H1 (cell line): ENCODE measurements around the gene PLA1A. TPM values are rescaled to one million over a fixed set of nuclear protein-coding genes. Genes with fewer than 3 reads are reported as not detected.

ENCODE experiments used
- CTCF ChIA-PET: fragments of 300-600 bp; sonication (Branson Sonifier 250); formaldehyde crosslinking; loops from one replicate; lab custom pipeline; 2021; ENCODE audit not compliant: partially characterized antibody; lab: Charles Lee
- POLR2A ChIA-PET: fragments of 300-600 bp; sonication (Branson Sonifier 250); formaldehyde crosslinking; loops from one replicate; lab custom pipeline; 2021; ENCODE audit warnings: inconsistent platforms; ENCODE audit not compliant: partially characterized antibody; lab: Charles Lee
- DNase-seq, 2 experiments: peaks; one replicate each; pipeline versions ENCODE4 v3.0.0 to v3.0.0-alpha.2; 2010 to 2022; ENCODE audit warnings: low spot score in 2 of 2, low read depth in 1 of 2, mixed read lengths in 1 of 2
- FAIRE-seq: peaks from 2 replicates; lab custom pipeline; 2011; peaks lifted over from hg19 to GRCh38; lab: Jason Lieb, UNC
- H2AFZ ChIP-seq: 2 replicates; pipeline ENCODE4 v1.8.1; 2012; ENCODE audit warnings: low read length, inconsistent platforms
- H2AK5ac ChIP-seq: 2 replicates; pipeline ENCODE4 v1.6.1; 2013; ENCODE audit warnings: low read depth, low read length
- H2BK120ac ChIP-seq: replicated peaks from 2 replicates; pipeline ENCODE3; 2013; ENCODE audit warnings: low read depth, low read length, inconsistent platforms
- H2BK12ac ChIP-seq: 2 replicates; pipeline ENCODE4 v1.6.1; 2013; ENCODE audit warnings: low read depth, low read length
- H2BK15ac ChIP-seq: 2 replicates; pipeline ENCODE4 v1.6.1; 2013; ENCODE audit warnings: low read length
- H2BK20ac ChIP-seq: 2 replicates; pipeline ENCODE4 v1.6.1; 2013; ENCODE audit warnings: low read length
- H2BK5ac ChIP-seq: 2 replicates; pipeline ENCODE4 v1.6.1; 2013; ENCODE audit warnings: low read depth, low read length
- H3K14ac ChIP-seq: 2 replicates; pipeline ENCODE4 v1.6.1; 2013; ENCODE audit warnings: inconsistent platforms; ENCODE audit not compliant: insufficient read length
- H3K18ac ChIP-seq: 2 replicates; pipeline ENCODE4 v1.6.1; 2013; ENCODE audit warnings: low read length; ENCODE audit errors: extremely low read depth
- H3K23ac ChIP-seq: 2 replicates; pipeline ENCODE4 v1.6.1; 2013; ENCODE audit warnings: inconsistent platforms; ENCODE audit not compliant: insufficient read length
- H3K23me2 ChIP-seq: 2 replicates; pipeline ENCODE4 v1.6.1; 2013; ENCODE audit warnings: low read depth, low read length
- H3K27ac ChIP-seq: 2 replicates; pipeline ENCODE4 v1.6.1; 2011; ENCODE audit warnings: low read depth, low read length, inconsistent platforms
- H3K27me3 ChIP-seq, 4 experiments: replicated peaks in 1 of 4; 1 replicate in 1 of 4; 2 replicates in 3 of 4; pipeline versions ENCODE4 v1.6.1 to v1.8.1; 2011 to 2013; ENCODE audit warnings: low read length in 3 of 4, mild to moderate bottlenecking in 3 of 4, inconsistent platforms in 2 of 4, mixed read lengths in 2 of 4, moderate library complexity in 1 of 4; ENCODE audit not compliant: control insufficient read depth in 3 of 4, insufficient read depth in 3 of 4; ENCODE audit errors: extremely low read depth in 1 of 4
- H3K36me3 ChIP-seq, 4 experiments: 2 replicates each; pipeline versions ENCODE4 v1.6.1 to v1.8.1; 2011 to 2013; ENCODE audit warnings: mild to moderate bottlenecking in 4 of 4, low read length in 3 of 4, moderate library complexity in 2 of 4, control low read depth in 1 of 4, inconsistent platforms in 1 of 4; ENCODE audit not compliant: insufficient read depth in 4 of 4, control insufficient read depth in 2 of 4
- H3K4ac ChIP-seq: replicated peaks from 2 replicates; pipeline ENCODE3; 2013; ENCODE audit warnings: low read length, low read depth, mixed read lengths, inconsistent platforms; ENCODE audit not compliant: insufficient read length
- H3K4me1 ChIP-seq, 4 experiments: replicated peaks in 1 of 4; 1 replicate in 1 of 4; 2 replicates in 3 of 4; pipeline versions ENCODE4 v1.6.1 to v1.8.1; 2011 to 2013; ENCODE audit warnings: low read length in 3 of 4, inconsistent platforms in 2 of 4, mixed read lengths in 1 of 4; ENCODE audit not compliant: insufficient read depth in 4 of 4, control insufficient read depth in 3 of 4
- H3K4me2 ChIP-seq, 2 experiments: 2 replicates each; pipeline versions ENCODE4 v1.6.1 to v1.8.1; 2011 to 2013; ENCODE audit warnings: low read depth in 2 of 2, low read length in 2 of 2, control low read depth in 1 of 2, inconsistent platforms in 1 of 2, mild to moderate bottlenecking in 1 of 2; ENCODE audit not compliant: insufficient read depth in 1 of 2
- H3K4me3 ChIP-seq, 4 experiments: fragments of 200-600, 300-600 bp in 1 of 4; sonication (generic), shearing (Covaris generic), sonication (Bioruptor Twin) in 1 of 4; 2 replicates each; pipeline versions ENCODE4 v1.5.1 to v1.8.1; 2011 to 2016; ENCODE audit warnings: low read length in 4 of 4, low read depth in 3 of 4, control low read depth in 2 of 4, inconsistent platforms in 2 of 4, mild to moderate bottlenecking in 2 of 4, mixed read lengths in 1 of 4, moderate library complexity in 1 of 4; ENCODE audit not compliant: insufficient read depth in 2 of 4; ENCODE audit errors: extremely low read depth in 1 of 4
- H3K56ac ChIP-seq: replicated peaks from 2 replicates; pipeline ENCODE3; 2013; ENCODE audit warnings: low read depth, mild to moderate bottlenecking, mixed read lengths, low read length, inconsistent platforms; ENCODE audit not compliant: insufficient read length
- H3K79me1 ChIP-seq: 2 replicates; pipeline ENCODE4 v1.6.1; 2013; ENCODE audit warnings: low read depth, low read length, control low read depth
- H3K79me2 ChIP-seq, 2 experiments: 2 replicates each; pipeline versions ENCODE4 v1.6.1 to v1.8.1; 2012 to 2013; ENCODE audit warnings: low read length in 2 of 2, mild to moderate bottlenecking in 2 of 2, inconsistent platforms in 1 of 2; ENCODE audit not compliant: insufficient read depth in 2 of 2, control insufficient read depth in 1 of 2
- H3K9ac ChIP-seq, 4 experiments: replicated peaks in 1 of 4; 1 replicate in 1 of 4; 2 replicates in 3 of 4; pipeline versions ENCODE4 v1.6.1 to v1.8.1; 2011 to 2013; ENCODE audit warnings: low read depth in 3 of 4, low read length in 3 of 4, control low read depth in 2 of 4, mild to moderate bottlenecking in 2 of 4, moderate library complexity in 2 of 4, inconsistent platforms in 1 of 4; ENCODE audit errors: extremely low read depth in 1 of 4
- H3K9me3 ChIP-seq, 2 experiments: 2 replicates each; pipeline versions ENCODE4 v1.6.1 to v1.8.1; 2012 to 2013; ENCODE audit warnings: mild to moderate bottlenecking in 2 of 2, moderate library complexity in 2 of 2, control low read depth in 1 of 2, inconsistent platforms in 1 of 2, low read depth in 1 of 2, low read length in 1 of 2, mixed read lengths in 1 of 2; ENCODE audit not compliant: insufficient read depth in 2 of 2
- H4K20me1 ChIP-seq, 2 experiments: replicated peaks in 1 of 2; 2 replicates each; pipeline versions ENCODE3 to v1.8.1; 2011 to 2013; ENCODE audit warnings: inconsistent platforms in 2 of 2, low read length in 2 of 2, mild to moderate bottlenecking in 1 of 2; ENCODE audit not compliant: insufficient read depth in 2 of 2, control insufficient read depth in 1 of 2
- H4K5ac ChIP-seq: 2 replicates; pipeline ENCODE4 v1.6.1; 2013; ENCODE audit warnings: low read length, low read depth, mixed read lengths, inconsistent platforms; ENCODE audit not compliant: insufficient read length
- H4K8ac ChIP-seq: 2 replicates; pipeline ENCODE4 v1.8.0; 2013; ENCODE audit warnings: mild to moderate bottlenecking, moderate library complexity, low read length, inconsistent platforms; ENCODE audit not compliant: insufficient read depth; ENCODE audit errors: extremely low read depth
- H4K91ac ChIP-seq: replicated peaks from 2 replicates; pipeline ENCODE3; 2013; ENCODE audit warnings: low read length, mixed read lengths, inconsistent platforms; ENCODE audit not compliant: insufficient read length
- BACH1 ChIP-seq: IDR thresholded peaks from 2 replicates; pipeline ENCODE4 v1.6.1; 2012; ENCODE audit warnings: low read length, improper control_type of control experiment
- CHD1 ChIP-seq: IDR thresholded peaks from 2 replicates; pipeline ENCODE4 v1.6.1; 2012; ENCODE audit warnings: low read depth, low read length, improper control_type of control experiment
- CTCF ChIP-seq, 3 experiments: IDR thresholded peaks; 1 replicate in 2 of 3; 2 replicates in 1 of 3; pipeline versions ENCODE4 v1.5.1 to v1.6.1; 2011; ENCODE audit warnings: low read length in 3 of 3, mild to moderate bottlenecking in 3 of 3, inconsistent platforms in 2 of 3, low read depth in 1 of 3, moderate library complexity in 1 of 3; ENCODE audit not compliant: insufficient read depth in 1 of 3; ENCODE audit errors: control extremely low read depth in 1 of 3
- E2F6 ChIP-seq: IDR thresholded peaks from 2 replicates; pipeline ENCODE4 v1.6.1; 2012; ENCODE audit warnings: inconsistent platforms
- JUN ChIP-seq: IDR thresholded peaks from 2 replicates; pipeline ENCODE4 v1.6.1; 2011; ENCODE audit warnings: low read depth, mild to moderate bottlenecking, improper control_type of control experiment, low read length
- KDM1A ChIP-seq: fragments of 200-600, 300-600 bp; sonication (generic); IDR thresholded peaks from 2 replicates; pipeline ENCODE4 v1.7.1; 2016; ENCODE audit warnings: mild to moderate bottlenecking, low read length, borderline replicate concordance
- KDM5A ChIP-seq: fragments of 200-600 bp; IDR thresholded peaks from 2 replicates; pipeline ENCODE4 v1.7.1; 2012; ENCODE audit warnings: mild to moderate bottlenecking, low read length, inconsistent platforms, mixed read lengths
- RAD21 ChIP-seq, 2 experiments: IDR thresholded peaks in 1 of 2; conservative IDR thresholded peaks in 1 of 2; 2 replicates each; pipeline ENCODE4 v1.6.1; 2011; ENCODE audit warnings: low read depth in 2 of 2, low read length in 2 of 2, improper control_type of control experiment in 1 of 2, inconsistent platforms in 1 of 2, mild to moderate bottlenecking in 1 of 2, moderate library complexity in 1 of 2
- SAP30 ChIP-seq: fragments of 300-600 bp; sonication (generic); IDR thresholded peaks from 2 replicates; pipeline ENCODE4 v1.7.1; 2012; ENCODE audit warnings: low read length, moderate library complexity, mild to moderate bottlenecking, inconsistent platforms; ENCODE audit not compliant: insufficient read depth, insufficient replicate concordance
- SP1 ChIP-seq: IDR thresholded peaks from 2 replicates; pipeline ENCODE4 v1.6.1; 2011; ENCODE audit warnings: low read depth, low read length
- TCF12 ChIP-seq: IDR thresholded peaks from 2 replicates; pipeline ENCODE4 v1.6.1; 2011; ENCODE audit warnings: low read depth, mild to moderate bottlenecking, low read length
- WGBS, 2 experiments: shearing (Covaris generic) in 1 of 2; methylation state at CpG; one replicate each; pipeline versions ENCODE4 v1.1.6 to v1.1.7; 2013 to 2015; ENCODE audit warnings: low lambda C conversion rate in 2 of 2, mixed read lengths in 2 of 2, inconsistent platforms in 1 of 2, low coverage in 1 of 2, missing lambda C conversion rate in 1 of 2; ENCODE audit not compliant: insufficient replicate concordance in 2 of 2, insufficient coverage in 1 of 2, insufficient read length in 1 of 2; ENCODE audit errors: extremely low coverage in 1 of 2, missing lambda C conversion rate in 1 of 2; 5-methylcytosine and 5-hydroxymethylcytosine counted together
- polyA plus RNA-seq, 7 experiments: library from polyadenylated mRNA; depleted of rRNA in 3 of 7; stranded (reverse) in 5 of 7; unstranded in 2 of 7; fragments of >200 nt in 5 of 7; fragments of 200-250 nt in 2 of 7; gene quantifications; 1 replicate in 5 of 7; 2 replicates in 1 of 7; 4 replicates in 1 of 7; pipeline versions ENCODE4 v1.2.1 to v1.2.3, GENCODE V29; 2011 to 2013; ENCODE audit warnings: missing spikeins in 2 of 7, mixed read lengths in 2 of 7
- total RNA-seq: library from RNA; stranded (reverse); fragmentation: NEBNext Ultra II Directional; extraction: Animal tissue kit (Norgen Biotek cat#: 25700); gene quantifications from 2 replicates; pipeline ENCODE4 v1.2.1, GENCODE V29; 2021

The PLA1A gene
- total and polyA plus RNA-seq, 2 of the 8 experiments (the other 6 are each of a cell fraction or from before 2014, with no cell fraction given): not detected

GRCh38 chr3:119632216-119632615 lies 34.5 kb downstream of the PLA1A start:
- no peak overlapping the region for H3K23ac ChIP-seq
- H4K5ac ChIP-seq: no peak overlapping the region
- H2BK5ac ChIP-seq: no peak overlapping the region
- H3K4me3 ChIP-seq: no peak overlapping the region
- no peaks in the 10 kb centered on the region for H3K79me1 ChIP-seq
- peaks cover 0 to 4% (median 1%) of the 10 kb centered on the region in 4 experiments; a peak in 2 of 7 replicates for H3K4me1 ChIP-seq
- no peak overlapping the region for H3K14ac ChIP-seq
- H4K20me1 ChIP-seq: no peaks in the 10 kb centered on the region
- no peak for FAIRE-seq
- ChIA-PET POLR2A (no interaction called here), CTCF (interaction anchor here (1.2 kb wide), 1 partner anchor 10 kb away, joined by 3 read pairs; no protein-coding TSS in a partner anchor)
- H4K91ac ChIP-seq: no peak overlapping the region
- H3K4me2 ChIP-seq: no peak overlapping the region
- no peak overlapping the region for H3K9ac ChIP-seq
- H2BK15ac ChIP-seq: no peak overlapping the region
- no peak overlapping the region for H2BK20ac ChIP-seq
- H3K18ac ChIP-seq: no peak overlapping the region
- no peak overlapping the region for H2BK120ac ChIP-seq
- no peaks in the 10 kb centered on the region for H3K36me3 ChIP-seq
- no peaks in the 10 kb centered on the region for H3K23me2 ChIP-seq
- no peak overlapping the region for H3K27ac ChIP-seq
- no peak overlapping the region for H2BK12ac ChIP-seq
- DNase-seq: no peak
- no peaks in the 10 kb centered on the region for H3K27me3 ChIP-seq
- H3K79me2 ChIP-seq: no peaks in the 10 kb centered on the region
- no peak overlapping the region for H3K4ac ChIP-seq
- no peak overlapping the region for H4K8ac ChIP-seq
- no peak overlapping the region for H2AK5ac ChIP-seq
- H2AFZ ChIP-seq: no peak overlapping the region; the same call in 1 of the 2 replicates
- 91% methylated on average over 4 of the region's 4 CpGs; no CpG with 5 or more reads in 1 of the 2 experiments for WGBS, 2 experiments
- no peak overlapping the region for H3K56ac ChIP-seq
- H3K9me3 ChIP-seq: no peaks in the 10 kb centered on the region
- TF ChIP-seq SAP30 (no peak), BACH1 (no peak), CTCF (IDR thresholded peaks at IDR 0.05; ENCODE audit: control extremely low read depth in 1 of 3, insufficient read depth in 1 of 3, low read depth in 1 of 3, low read length in 3 of 3) (no peak), SP1 (no peak), TCF12 (no peak), CHD1 (no peak), KDM1A (no peak), E2F6 (no peak), JUN (no peak), RAD21 (IDR thresholded peaks at IDR 0.05 in 1 of 2, conservative IDR thresholded peaks at IDR 0.05 in 1 of 2; ENCODE audit: low read depth in 2 of 2, low read length in 2 of 2) (no peak), KDM5A (no peak)
